GM23338 (cell line): ENCODE results near the gene PNPLA7. TPM values are rescaled to one million over a fixed set of nuclear protein-coding genes. Genes with fewer than 3 reads are reported as not detected.

Experiments used
- ATAC-seq: fragments of 200-7000 bp; cut with Tn5 transposase; 3 replicates; pipeline ENCODE4 v1.9.1; 2020
- DNase-seq: peaks from one replicate; pipeline ENCODE4 v3.0.0-alpha.2; 2015; ENCODE audit warnings: low spot score
- H2AFZ ChIP-seq: fragments of 200-600 bp; sonication (generic); 2 replicates; pipeline ENCODE4 v1.8.0; 2016; ENCODE audit warnings: antibody characterized with exemption, mild to moderate bottlenecking, moderate library complexity
- H3F3A ChIP-seq: fragments of 200-600 bp; sonication (generic); replicated peaks from 2 replicates; pipeline ENCODE4 v1.8.0; 2017; ENCODE audit warnings: antibody characterized with exemption, mixed run types, low read depth
- H3K27ac ChIP-seq: fragments of 200-600 bp; sonication (generic); 2 replicates; pipeline ENCODE4 v1.6.1; 2016; ENCODE audit warnings: low read depth
- H3K27me3 ChIP-seq: fragments of 200-600 bp; sonication (generic); 2 replicates; pipeline ENCODE4 v1.8.0; 2016; ENCODE audit warnings: mild to moderate bottlenecking, mixed run types, moderate library complexity; ENCODE audit not compliant: insufficient read depth
- H3K36me3 ChIP-seq: fragments of 200-600 bp; sonication (generic); 2 replicates; pipeline ENCODE4 v1.8.0; 2016; ENCODE audit warnings: mild to moderate bottlenecking; ENCODE audit not compliant: insufficient read depth
- H3K4me1 ChIP-seq: fragments of 200-600 bp; sonication (generic); 2 replicates; pipeline ENCODE4 v1.8.0; 2016; ENCODE audit warnings: mild to moderate bottlenecking, moderate library complexity; ENCODE audit not compliant: insufficient read depth
- H3K4me2 ChIP-seq: fragments of 200-600 bp; sonication (generic); 2 replicates; pipeline ENCODE4 v1.7.1; 2017; ENCODE audit warnings: mixed run types
- H3K4me3 ChIP-seq: fragments of 200-600 bp; sonication (generic); 2 replicates; pipeline ENCODE4 v1.6.1; 2016; ENCODE audit warnings: mixed run types
- H3K79me2 ChIP-seq: fragments of 200-600 bp; sonication (generic); replicated peaks from 2 replicates; pipeline ENCODE4 v1.8.0; 2017; ENCODE audit warnings: mild to moderate bottlenecking; ENCODE audit not compliant: insufficient read depth
- H3K9me2 ChIP-seq: fragments of 200-600 bp; sonication (generic); 2 replicates; pipeline ENCODE4 v1.8.0; 2017; ENCODE audit not compliant: insufficient read depth
- H4K20me1 ChIP-seq: fragments of 200-600 bp; sonication (generic); replicated peaks from 2 replicates; pipeline ENCODE4 v1.8.0; 2017; ENCODE audit warnings: mild to moderate bottlenecking; ENCODE audit not compliant: insufficient read depth
- H3K27ac Mint-ChIP-seq: 2 replicates; pipeline ENCODE4 v1.8.0; 2020; ENCODE audit warnings: inconsistent platforms, mild to moderate bottlenecking, moderate library complexity, mixed read lengths
- H3K27me3 Mint-ChIP-seq: 3 replicates; pipeline ENCODE4 v1.8.0; 2022; ENCODE audit warnings: low read depth, mild to moderate bottlenecking, moderate library complexity, mixed read lengths, inconsistent platforms; ENCODE audit not compliant: insufficient read depth, poor library complexity
- H3K36me3 Mint-ChIP-seq: 3 replicates; pipeline ENCODE4 v1.8.0; 2021; ENCODE audit warnings: low read depth, mild to moderate bottlenecking, inconsistent platforms, moderate library complexity, mixed read lengths
- H3K4me1 Mint-ChIP-seq: 3 replicates; pipeline ENCODE4 v1.8.0; 2020; ENCODE audit warnings: mild to moderate bottlenecking, inconsistent platforms, mixed read lengths
- H3K4me3 Mint-ChIP-seq: 3 replicates; pipeline ENCODE4 v1.8.0; 2021; ENCODE audit warnings: moderate library complexity, mild to moderate bottlenecking, inconsistent platforms, mixed read lengths
- H3K9me3 Mint-ChIP-seq: 3 replicates; pipeline ENCODE4 v1.8.0; 2020; ENCODE audit warnings: moderate library complexity, mild to moderate bottlenecking, inconsistent platforms, mixed read lengths
- CREB1 ChIP-seq: fragments of 250-450 bp; sonication (Bioruptor Pico); IDR thresholded peaks from 2 replicates; pipeline ENCODE4 v1.5.0; 2020; ENCODE audit warnings: low read depth, mild to moderate bottlenecking, moderate library complexity
- CTCF ChIP-seq, 2 experiments: fragments of 200-600 bp in 1 of 2; sonication (generic) in 1 of 2; conservative IDR thresholded peaks; 2 replicates each; pipeline versions ENCODE4 v1.5.1 to v1.6.1; 2016 to 2017; ENCODE audit warnings: antibody characterized with exemption in 2 of 2, low read depth in 2 of 2, mild to moderate bottlenecking in 2 of 2, moderate library complexity in 1 of 2
- ETS1 ChIP-seq: IDR thresholded peaks from 2 replicates; pipeline ENCODE4 v1.6.1; 2016; ENCODE audit warnings: antibody characterized with exemption
- EZH2 ChIP-seq: fragments of 200-600 bp; sonication (generic); IDR thresholded peaks from one replicate; pipeline ENCODE4 v1.8.0; 2017; ENCODE audit warnings: antibody characterized with exemption, mild to moderate bottlenecking, low read depth; ENCODE audit not compliant: unreplicated experiment
- EZH2phosphoT487 ChIP-seq: fragments of 200-600 bp; sonication (generic); IDR thresholded peaks from one replicate; pipeline ENCODE4 v1.8.1; 2018; ENCODE audit warnings: antibody characterized with exemption; ENCODE audit not compliant: unreplicated experiment
- JUNB ChIP-seq: IDR thresholded peaks from one replicate; pipeline ENCODE4 v1.6.1; 2016; ENCODE audit warnings: antibody characterized with exemption; ENCODE audit not compliant: unreplicated experiment
- NANOG ChIP-seq: IDR thresholded peaks from 2 replicates; pipeline ENCODE4 v1.6.1; 2016; ENCODE audit warnings: antibody characterized with exemption, borderline replicate concordance
- POLR2AphosphoS5 ChIP-seq: IDR thresholded peaks from 2 replicates; pipeline ENCODE4 v1.6.1; 2016; ENCODE audit warnings: antibody characterized with exemption, low read depth
- REST ChIP-seq: IDR thresholded peaks from one replicate; pipeline ENCODE4 v1.6.1; 2018; ENCODE audit warnings: antibody characterized with exemption; ENCODE audit not compliant: unreplicated experiment
- STAT1 ChIP-seq: IDR thresholded peaks from one replicate; pipeline ENCODE4 v1.6.1; 2016; ENCODE audit warnings: antibody characterized with exemption; ENCODE audit not compliant: unreplicated experiment
- ZNF114 ChIP-seq: fragments of 250-450 bp; sonication (Bioruptor Pico); IDR thresholded peaks from 2 replicates; pipeline ENCODE4 v1.5.0; 2020; ENCODE audit warnings: mild to moderate bottlenecking, moderate library complexity
- ZNF331 ChIP-seq: fragments of 250-450 bp; sonication (Bioruptor Pico); IDR thresholded peaks from 2 replicates; pipeline ENCODE4 v1.5.0; 2020; ENCODE audit warnings: low read depth, mild to moderate bottlenecking, moderate library complexity
- ZNF462 ChIP-seq: fragments of 250-450 bp; sonication (Bioruptor Pico); IDR thresholded peaks from 2 replicates; pipeline ENCODE4 v1.5.0; 2020; ENCODE audit warnings: mild to moderate bottlenecking, moderate library complexity
- polyA plus RNA-seq: library from polyadenylated mRNA; unstranded; fragments of >200 nt; fragmentation: Nextera tagmentation; extraction: Ambion mirVana; gene quantifications from 2 replicates; pipeline ENCODE4 v1.2.1, GENCODE V29; 2016
- total RNA-seq: library from RNA; depleted of rRNA; stranded (reverse); fragments of >200 nt; shearing (Covaris generic); gene quantifications from 2 replicates; pipeline ENCODE4 v1.2.3, GENCODE V29; 2014

The PNPLA7 gene
- total and polyA plus RNA-seq, 2 experiments from 2014 or later, result 0.45 to 0.80 TPM

GRCh38 chr9:137579259-137579604 is 29.0 kb upstream of the PNPLA7 start:
- Histone ChIP-seq H3K27ac (peak overlapping the region; percentile 84), H4K20me1 (peaks cover 26% of the 10 kb centered on the region), H3K27me3 (no peaks in the 10 kb centered on the region), H3K79me2 (peaks cover 46% of the 10 kb centered on the region), H3K4me1 (peaks cover 20% of the 10 kb centered on the region), H3K4me2 (peak overlapping the region; percentile 98), H3K9me2 (no peaks in the 10 kb centered on the region), H2AFZ (0 out of 2 replicates have a peak overlapping the region, but pooled peaks have one; percentile 74), H3K36me3 (peaks cover 16% of the 10 kb centered on the region), H3F3A (peaks cover 26% of the 10 kb centered on the region; the same call in 1 of the 2 replicates), H3K4me3 (peak overlapping the region; percentile 96)
- H3K4me3 Mint-ChIP-seq, result peak overlapping the region; percentile 91
- peaks cover 33% of the 10 kb centered on the region for H3K27me3 Mint-ChIP-seq
- TF ChIP-seq EZH2 (no peak), REST (no peak), EZH2phosphoT487 (no peak), POLR2AphosphoS5 (no peak), ZNF462 (CRISPR knock-in tag) (no peak), ZNF114 (CRISPR knock-in tag) (no peak), CREB1 (CRISPR knock-in tag) (no peak), JUNB (no peak), ZNF331 (no peak), ETS1 (no peak), CTCF (conservative IDR thresholded peaks at IDR 0.05; ENCODE audit: low read depth in 2 of 2) (no peak), NANOG (no peak), STAT1 (no peak)
- peaks cover 60% of the 10 kb centered on the region for H3K36me3 Mint-ChIP-seq
- ATAC-seq (peak; percentile 16), DNase-seq (no peak)
- H3K9me3 Mint-ChIP-seq, result no peaks in the 10 kb centered on the region
- peaks cover 31% of the 10 kb centered on the region for H3K4me1 Mint-ChIP-seq
- H3K27ac Mint-ChIP-seq, result peak overlapping the region; percentile 78
